Measurements from ENCODE around the gene TUSC1. TPM values are rescaled to one million over a fixed set of nuclear protein-coding genes. Genes with fewer than 3 reads are reported as not detected.

The TUSC1 gene
- total and polyA plus RNA-seq, 2 donors (not counting 3 experiments of a cell fraction or from before 2014, with no cell fraction given) = 9.5 to 12.1 TPM

DNA sequence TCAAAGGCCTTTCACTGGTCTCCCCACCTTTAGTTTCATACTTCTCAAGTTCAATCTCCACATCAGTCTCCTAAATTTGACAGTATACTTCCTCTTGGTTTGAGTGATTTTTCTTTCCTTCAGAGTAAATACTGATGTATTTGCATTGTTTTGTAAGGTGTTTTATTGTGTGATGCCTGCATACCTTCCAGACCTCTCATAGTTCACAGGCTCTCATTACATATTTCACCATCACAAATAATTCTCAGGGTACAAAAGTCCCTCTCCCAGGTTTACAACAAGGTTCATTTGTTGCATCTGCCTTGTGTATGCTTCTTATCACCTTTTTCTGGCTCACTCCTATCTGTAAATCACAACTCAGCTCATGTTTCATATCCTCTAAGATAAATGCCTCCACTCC is 22.2 kb upstream of the TUSC1 start:
- intact Hi-C loops (cut with micrococcal nuclease) (no loop called here), dilution Hi-C loops (cut with MboI; ENCODE audit: extremely low pct_ligation_motif_present, low sequenced_read_pairs) (no loop called here)
- POLR2A ChIA-PET = no interaction called here
- peaks cover 3% of the 10 kb centered on the region for H3K4me1 ChIP-seq (ENCODE audit: control insufficient read depth, extremely low read depth, insufficient read depth, low read length)
- H3K4me3 ChIP-seq (replicated peaks in 1 of 3; ENCODE audit: insufficient read depth in 1 of 3, low read depth in 1 of 3, low read length in 3 of 3) = no peak overlapping the region
- no peak overlapping the region for H3K4me2 ChIP-seq (ENCODE audit: insufficient read depth, low read length)
- no peak overlapping the region for H3K9ac ChIP-seq (replicated peaks; ENCODE audit: extremely low read depth, insufficient read depth, low read length)
- no peaks in the 10 kb centered on the region for H3K9me3 ChIP-seq (replicated peaks; ENCODE audit: control insufficient read depth, insufficient read depth, low read length)
- no peaks in the 10 kb centered on the region for H3K36me3 ChIP-seq (ENCODE audit: control insufficient read depth in 2 of 2, extremely low read depth in 1 of 2, insufficient read depth in 2 of 2, low read length in 2 of 2)
- no peaks in the 10 kb centered on the region for H3K9me1 ChIP-seq (replicated peaks; ENCODE audit: control insufficient read depth, extremely low read depth, insufficient read depth, low read length)
- no peak for TF ChIP-seq FOS (IDR thresholded peaks at IDR 0.05; ENCODE audit: borderline replicate concordance, insufficient read depth, low read length)
- TF ChIP-seq POLR2A (IDR thresholded peaks at IDR 0.05; ENCODE audit: low read depth, low read length) = no peak
- no peak for TF ChIP-seq POLR2AphosphoS5 (IDR thresholded peaks at IDR 0.05; ENCODE audit: insufficient read depth, low read depth, low read length)
- no peak for TF ChIP-seq GATA2 (IDR thresholded peaks at IDR 0.05; ENCODE audit: insufficient read depth, insufficient read length, low read depth, low read length)
- no peak for TF ChIP-seq MYC (IDR thresholded peaks at IDR 0.05; ENCODE audit: low read depth, low read length)
- TF ChIP-seq, protein P1, sequence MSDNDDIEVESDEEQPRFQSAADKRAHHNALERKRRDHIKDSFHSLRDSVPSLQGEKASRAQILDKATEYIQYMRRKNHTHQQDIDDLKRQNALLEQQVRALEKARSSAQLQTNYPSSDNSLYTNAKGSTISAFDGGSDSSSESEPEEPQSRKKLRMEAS (IDR thresholded peaks at IDR 0.05; ENCODE audit: insufficient read depth, insufficient read length) = no peak
- TF ChIP-seq JUN (IDR thresholded peaks at IDR 0.05; ENCODE audit: borderline replicate concordance, insufficient read depth, insufficient read length, low read depth) = no peak
- TF ChIP-seq, protein P2, sequence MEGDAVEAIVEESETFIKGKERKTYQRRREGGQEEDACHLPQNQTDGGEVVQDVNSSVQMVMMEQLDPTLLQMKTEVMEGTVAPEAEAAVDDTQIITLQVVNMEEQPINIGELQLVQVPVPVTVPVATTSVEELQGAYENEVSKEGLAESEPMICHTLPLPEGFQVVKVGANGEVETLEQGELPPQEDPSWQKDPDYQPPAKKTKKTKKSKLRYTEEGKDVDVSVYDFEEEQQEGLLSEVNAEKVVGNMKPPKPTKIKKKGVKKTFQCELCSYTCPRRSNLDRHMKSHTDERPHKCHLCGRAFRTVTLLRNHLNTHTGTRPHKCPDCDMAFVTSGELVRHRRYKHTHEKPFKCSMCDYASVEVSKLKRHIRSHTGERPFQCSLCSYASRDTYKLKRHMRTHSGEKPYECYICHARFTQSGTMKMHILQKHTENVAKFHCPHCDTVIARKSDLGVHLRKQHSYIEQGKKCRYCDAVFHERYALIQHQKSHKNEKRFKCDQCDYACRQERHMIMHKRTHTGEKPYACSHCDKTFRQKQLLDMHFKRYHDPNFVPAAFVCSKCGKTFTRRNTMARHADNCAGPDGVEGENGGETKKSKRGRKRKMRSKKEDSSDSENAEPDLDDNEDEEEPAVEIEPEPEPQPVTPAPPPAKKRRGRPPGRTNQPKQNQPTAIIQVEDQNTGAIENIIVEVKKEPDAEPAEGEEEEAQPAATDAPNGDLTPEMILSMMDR (IDR thresholded peaks at IDR 0.05; ENCODE audit: extremely low read depth in 1 of 2, insufficient read depth in 1 of 2, low read depth in 1 of 2, low read length in 2 of 2) = no peak
- TF ChIP-seq EZH2 (IDR thresholded peaks at IDR 0.05; ENCODE audit: borderline replicate concordance, low read depth, low read length, severe bottlenecking) = no peak
- BruUV-seq (replicated peaks) = no TSS peak
- H3K27me3 ChIP-seq (ENCODE audit: control insufficient read depth in 2 of 2, insufficient read depth in 2 of 2, low read length in 2 of 2) = no peaks in the 10 kb centered on the region
- no peaks in the 10 kb centered on the region for H4K20me1 ChIP-seq (replicated peaks; ENCODE audit: control insufficient read depth, extremely low read depth, insufficient read depth, low read length)
- H2AFZ ChIP-seq (ENCODE audit: low read depth, low read length) = no peak overlapping the region
- H3K27ac ChIP-seq (ENCODE audit: insufficient read depth, low read depth, low read length) = no peak overlapping the region
- no peaks in the 10 kb centered on the region for H3K79me2 ChIP-seq (ENCODE audit: control insufficient read depth, insufficient read depth, low read length)
- FAIRE-seq = no peak
- CTCF ChIA-PET = no interaction called here
- DNase-seq (ENCODE audit: low read depth, low spot score) = no peak

All from endothelial cell of umbilical vein (primary cell).